Uterus (tissue), 4 donors: Measurements from ENCODE around the gene CDX2. TPM values are rescaled to one million over a fixed set of nuclear protein-coding genes. Genes with fewer than 3 reads are reported as not detected.

Experiments
- DNase-seq, 2 donors: peaks; one replicate each; pipeline ENCODE4 v3.0.0-alpha.2; 2019 to 2020
- H3K27ac ChIP-seq, 2 donors: fragments of 200-600 bp; sonication (generic); 1 replicate in 1 of 2; 2 replicates in 1 of 2; pipeline ENCODE4 v1.5.1; 2016 to 2018
- H3K27me3 ChIP-seq, 2 donors: fragments of 200-600 bp; sonication (generic); one replicate each; pipeline ENCODE4 v1.5.1; 2018 to 2019; ENCODE audit warnings: control low read depth in 1 of 2
- H3K36me3 ChIP-seq, 2 donors: fragments of 200-600 bp; sonication (generic); one replicate each; pipeline ENCODE4 v1.5.1; 2019; ENCODE audit warnings: control low read depth in 1 of 2
- H3K4me1 ChIP-seq, 2 donors: fragments of 200-600 bp; sonication (generic); one replicate each; pipeline ENCODE4 v1.5.1; 2018 to 2019; ENCODE audit warnings: control low read depth in 1 of 2
- H3K4me3 ChIP-seq, 2 donors: fragments of 200-600 bp; sonication (generic); 1 replicate in 1 of 2; 2 replicates in 1 of 2; pipeline ENCODE4 v1.5.1; 2018 to 2019; ENCODE audit warnings: mild to moderate bottlenecking in 1 of 2
- H3K9me3 ChIP-seq, 2 donors: fragments of 200-600 bp; sonication (generic); one replicate each; pipeline ENCODE4 v1.5.1; 2019; ENCODE audit warnings: control low read depth in 1 of 2
- CTCF ChIP-seq, 4 experiments: fragments of 200-600 bp in 2 of 4; fragments of 450-650 bp in 2 of 4; sonication (generic) in 2 of 4; IDR thresholded peaks; one replicate each; pipeline ENCODE4 v1.5.1; 2016 to 2019; ENCODE audit warnings: antibody characterized with exemption in 4 of 4, mild to moderate bottlenecking in 2 of 4, moderate library complexity in 1 of 4
- POLR2A ChIP-seq, 2 donors: fragments of 450-650 bp; IDR thresholded peaks; one replicate each; pipeline ENCODE4 v1.6.1; 2016; ENCODE audit warnings: antibody characterized with exemption in 2 of 2, mild to moderate bottlenecking in 1 of 2, moderate library complexity in 1 of 2
- intact Hi-C: fragments of 100-400 bp; cut with DNase I; formaldehyde crosslinking; loops from one replicate; pipeline ENCODE4 v1.15.1; 2023; ENCODE audit warnings: low total_unique reads
- total RNA-seq, 4 donors: library from RNA; depleted of rRNA in 3 of 4; stranded (reverse); fragments of >200 nt in 3 of 4; gene quantifications; one replicate each; pipeline versions ENCODE4 v1.1.0 to v1.2.4, GENCODE V29; 2014 to 2023
- donor health status: DM: yes; HTN: yes; CAD: no.

Gene CDX2
- total RNA-seq, 4 donors from 2014 or later: 0.29 TPM; not detected in 3

GRCh38 chr13:27919659-27919933 is 49.5 kb downstream of the CDX2 start:
- Histone ChIP-seq H3K27me3 (peaks cover 13 to 76% of the 10 kb centered on the region in 2 donors), H3K27ac (no peak overlapping the region), H3K4me3 (peak overlapping the region in 1 of 2 donors; percentile 19), H3K4me1 (peaks cover 0 to 24% of the 10 kb centered on the region in 2 donors), H3K9me3 (no peaks in the 10 kb centered on the region), H3K36me3 (no peaks in the 10 kb centered on the region)
- intact Hi-C loops: no loop called here
- no peak for DNase-seq
- no peak for TF ChIP-seq CTCF (IDR thresholded peaks at IDR 0.05)
- TF ChIP-seq POLR2A (IDR thresholded peaks at IDR 0.05): no peak

- Histone ChIP-seq H3K9me3 (no peaks in the 10 kb centered on the region), H3K27ac (no peak overlapping the region), H3K36me3 (no peaks in the 10 kb centered on the region), H3K4me3 (no peak overlapping the region), H3K4me1 (peaks cover 0 to 24% of the 10 kb centered on the region in 2 donors), H3K27me3 (peaks cover 13 to 74% of the 10 kb centered on the region in 2 donors)
- intact Hi-C loops: no loop called here
- no peak for DNase-seq
- TF ChIP-seq POLR2A (IDR thresholded peaks at IDR 0.05) (no peak), CTCF (IDR thresholded peaks at IDR 0.05) (no peak)
These were observed 50.0 kb downstream of the CDX2 start for GRCh38 chr13:27918918-27919658.

- H3K36me3 ChIP-seq: no peaks in the 10 kb centered on the region
- H3K4me1 ChIP-seq: peaks cover 0 to 24% of the 10 kb centered on the region in 2 donors
- peaks cover 13 to 68% of the 10 kb centered on the region in 2 donors for H3K27me3 ChIP-seq
These were observed 50.8 kb downstream of the CDX2 start for GRCh38 chr13:27918041-27918917.

GRCh38 chr13:27917121-27917947 is 51.8 kb downstream of the CDX2 start:
- intact Hi-C loops: no loop called here
- Histone ChIP-seq H3K27ac (no peak overlapping the region), H3K4me1 (peaks cover 0 to 24% of the 10 kb centered on the region in 2 donors), H3K4me3 (no peak overlapping the region), H3K9me3 (no peaks in the 10 kb centered on the region), H3K36me3 (no peaks in the 10 kb centered on the region), H3K27me3 (peaks cover 13 to 62% of the 10 kb centered on the region in 2 donors)
- TF ChIP-seq CTCF (IDR thresholded peaks at IDR 0.05): no peak
- TF ChIP-seq POLR2A (IDR thresholded peaks at IDR 0.05): no peak
- no peak for DNase-seq

More at GRCh38 chr13:27918041-27918917, 50.8 kb downstream of the CDX2 start:
- no peak for DNase-seq
- Histone ChIP-seq H3K9me3 (no peaks in the 10 kb centered on the region), H3K27ac (no peak overlapping the region), H3K4me3 (no peak overlapping the region)
- intact Hi-C loops: no loop called here
- TF ChIP-seq CTCF (IDR thresholded peaks at IDR 0.05) (no peak), POLR2A (IDR thresholded peaks at IDR 0.05) (no peak)
